PC-3 (cell line): Measurements from ENCODE around the gene CERK. TPM values are rescaled to one million over a fixed set of nuclear protein-coding genes. Genes with fewer than 3 reads are reported as not detected.

Experiments used
- ATAC-seq: fragments of 200-7000 bp; cut with Tn5 transposase; 2 replicates; pipeline ENCODE4 v1.9.1; 2020; ENCODE audit warnings: mild to moderate bottlenecking, moderate library complexity
- BruUV-seq: library from RNA; stranded (reverse); fragments of 400-500 nt; replicated peaks from 2 replicates; lab custom pipeline; 2021; lab: Mats Ljungman, UMichigan
- CTCF ChIA-PET: fragments of 300-600 bp; sonication (Branson Sonifier 250); formaldehyde crosslinking; loops from one replicate; lab custom pipeline; 2022; ENCODE audit warnings: antibody characterized with exemption; lab: Charles Lee
- POLR2A ChIA-PET: fragments of 300-600 bp; sonication (Branson Sonifier 250); formaldehyde crosslinking; loops from one replicate; lab custom pipeline; 2022; ENCODE audit warnings: antibody characterized with exemption; ENCODE audit not compliant: unreplicated experiment; lab: Charles Lee
- DNase-seq: peaks from one replicate; pipeline ENCODE4 v3.0.0-alpha.2; 2015
- H2AFZ ChIP-seq: fragments of 300-600 bp; sonication (generic); 2 replicates; pipeline ENCODE4 v1.6.0; 2016; ENCODE audit warnings: antibody characterized with exemption, low read length
- H3F3A ChIP-seq: fragments of 300-600 bp; sonication (generic); one replicate; pipeline ENCODE4 v1.6.0; 2017; ENCODE audit warnings: antibody characterized with exemption, low read length, control low read depth, mild to moderate bottlenecking; ENCODE audit not compliant: unreplicated experiment
- H3K27ac ChIP-seq: fragments of 300-600 bp; sonication (generic); 2 replicates; pipeline ENCODE4 v1.5.1; 2016; ENCODE audit warnings: mild to moderate bottlenecking, low read length
- H3K27me3 ChIP-seq: fragments of 300-600 bp; sonication (generic); 2 replicates; pipeline ENCODE4 v1.6.1; 2016; ENCODE audit warnings: low read length, mixed read lengths
- H3K36me3 ChIP-seq: fragments of 300-600 bp; sonication (generic); 2 replicates; pipeline ENCODE4 v1.6.1; 2016; ENCODE audit warnings: low read depth, mixed run types, low read length, mixed read lengths
- H3K4me1 ChIP-seq: fragments of 300-600 bp; sonication (generic); 2 replicates; pipeline ENCODE4 v1.5.1; 2016; ENCODE audit warnings: low read length; ENCODE audit not compliant: insufficient read depth
- H3K4me2 ChIP-seq: fragments of 300-600 bp; sonication (generic); 2 replicates; pipeline ENCODE4 v1.6.0; 2016; ENCODE audit warnings: low read length
- H3K4me3 ChIP-seq: fragments of 300-600 bp; sonication (generic); 2 replicates; pipeline ENCODE4 v1.5.1; 2016; ENCODE audit warnings: mild to moderate bottlenecking, low read length, mixed read lengths
- H3K79me2 ChIP-seq: fragments of 300-600 bp; sonication (generic); 2 replicates; pipeline ENCODE4 v1.6.1; 2017; ENCODE audit warnings: low read length, mixed read lengths
- H3K9ac ChIP-seq: fragments of 300-600 bp; sonication (generic); 2 replicates; pipeline ENCODE4 v1.6.0; 2016; ENCODE audit warnings: mild to moderate bottlenecking, low read length
- H3K9me2 ChIP-seq: fragments of 300-600 bp; sonication (generic); replicated peaks from 2 replicates; pipeline ENCODE4 v1.6.1; 2016; ENCODE audit warnings: mixed run types, low read length, mixed read lengths
- H3K9me3 ChIP-seq: fragments of 300-600 bp; sonication (generic); 2 replicates; pipeline ENCODE4 v1.6.1; 2016; ENCODE audit warnings: low read length, mixed read lengths
- H4K20me1 ChIP-seq: fragments of 300-600 bp; sonication (generic); 2 replicates; pipeline ENCODE4 v1.6.1; 2016; ENCODE audit warnings: low read length, mixed read lengths
- CTCF ChIP-seq: fragments of 300-600 bp; sonication (generic); conservative IDR thresholded peaks from 2 replicates; pipeline ENCODE4 v1.5.1; 2017; ENCODE audit warnings: antibody characterized with exemption, low read depth, mild to moderate bottlenecking, low read length
- EZH2 ChIP-seq: fragments of 300-600 bp; sonication (generic); IDR thresholded peaks from one replicate; pipeline ENCODE4 v1.6.1; 2017; ENCODE audit warnings: antibody characterized with exemption, mild to moderate bottlenecking, low read length; ENCODE audit not compliant: unreplicated experiment
- EZH2phosphoT487 ChIP-seq: fragments of 300-600 bp; sonication (generic); IDR thresholded peaks from 2 replicates; pipeline ENCODE4 v1.6.1; 2018; ENCODE audit warnings: mild to moderate bottlenecking, antibody characterized with exemption, low read length, borderline replicate concordance
- intact Hi-C: fragments of 100-400 bp; cut with micrococcal nuclease; formaldehyde crosslinking; loops from 2 replicates; pipeline ENCODE4 v1.9.0; 2023
- total RNA-seq: library from RNA; depleted of rRNA; stranded (reverse); fragments of >200 nt; gene quantifications from 2 replicates; pipeline ENCODE4 v1.2.3, GENCODE V29; 2014

The CERK gene
- total RNA-seq, 1 experiment from 2014 or later: 21.6 TPM

GRCh38 chr22:46723882-46724281 lies 14.2 kb downstream of the CERK start:
- H4K20me1 ChIP-seq: no peaks in the 10 kb centered on the region
- H3K4me3 ChIP-seq: no peak overlapping the region
- intact Hi-C loops: no loop called here
- no peaks in the 10 kb centered on the region for H3K27me3 ChIP-seq
- H3K79me2 ChIP-seq: no peaks in the 10 kb centered on the region
- H3K9me3 ChIP-seq: no peaks in the 10 kb centered on the region
- H3K9me2 ChIP-seq: no peaks in the 10 kb centered on the region
- TF ChIP-seq EZH2phosphoT487: no peak
- no peak for TF ChIP-seq CTCF
- no peak for TF ChIP-seq EZH2
- no peak overlapping the region for H3K4me2 ChIP-seq
- ChIA-PET CTCF (no interaction called here), POLR2A (no interaction called here)
- no peak for DNase-seq
- ATAC-seq: no peak
- H2AFZ ChIP-seq: no peak overlapping the region
- BruUV-seq: no TSS peak
- no peaks in the 10 kb centered on the region for H3F3A ChIP-seq
- no peaks in the 10 kb centered on the region for H3K36me3 ChIP-seq
- H3K27ac ChIP-seq: no peak overlapping the region
- no peaks in the 10 kb centered on the region for H3K4me1 ChIP-seq
- no peak overlapping the region for H3K9ac ChIP-seq

- ATAC-seq (no peak), DNase-seq (no peak)
- ChIA-PET CTCF (no interaction called here), POLR2A (no interaction called here)
- Histone ChIP-seq H3F3A (no peaks in the 10 kb centered on the region), H3K36me3 (no peaks in the 10 kb centered on the region), H3K4me2 (no peak overlapping the region), H3K9me2 (no peaks in the 10 kb centered on the region), H3K27ac (no peak overlapping the region), H3K4me1 (no peaks in the 10 kb centered on the region), H3K9me3 (no peaks in the 10 kb centered on the region), H3K4me3 (no peak overlapping the region), H4K20me1 (no peaks in the 10 kb centered on the region), H2AFZ (no peak overlapping the region), H3K9ac (no peak overlapping the region), H3K79me2 (no peaks in the 10 kb centered on the region), H3K27me3 (no peaks in the 10 kb centered on the region)
- intact Hi-C loops: no loop called here
- no TSS peak for BruUV-seq
- TF ChIP-seq EZH2phosphoT487 (no peak), EZH2 (no peak), CTCF (no peak)
Measured at GRCh38 chr22:46721501-46722085, 16.5 kb downstream of the CERK start.

- no peaks in the 10 kb centered on the region for H3K27me3 ChIP-seq
- no peaks in the 10 kb centered on the region for H3K4me1 ChIP-seq
- H3K4me3 ChIP-seq: no peak overlapping the region
- POLR2A ChIA-PET: no interaction called here
- no peak overlapping the region for H3K9ac ChIP-seq
- no TSS peak for BruUV-seq
- no peak for ATAC-seq
- intact Hi-C loops: no loop called here
- no peaks in the 10 kb centered on the region for H3K9me3 ChIP-seq
- no peaks in the 10 kb centered on the region for H3F3A ChIP-seq
- no peaks in the 10 kb centered on the region for H3K9me2 ChIP-seq
- no peak overlapping the region for H3K4me2 ChIP-seq
- H4K20me1 ChIP-seq: no peaks in the 10 kb centered on the region
- CTCF ChIA-PET: no interaction called here
- TF ChIP-seq CTCF (no peak), EZH2phosphoT487 (no peak), EZH2 (no peak)
- no peaks in the 10 kb centered on the region for H3K36me3 ChIP-seq
- no peak overlapping the region for H3K27ac ChIP-seq
- no peak for DNase-seq
- no peaks in the 10 kb centered on the region for H3K79me2 ChIP-seq
- no peak overlapping the region for H2AFZ ChIP-seq
Measured at GRCh38 chr22:46719921-46720320, 18.1 kb downstream of the CERK start.
